HG02884 (cell line): Measurements from ENCODE around the gene SMARCB1.
"Not testable (repeated sequence)": the region's sequence is repeated elsewhere in the genome, so short reads cannot be mapped to it uniquely, and the experiment has no call there.

ENCODE experiments used
- ATAC-seq: cut with Tn5 transposase; IDR thresholded peaks from one replicate; pipeline ENCODE4 v1.9.1; 2021; ENCODE audit warnings: mild to moderate bottlenecking, moderate library complexity; ENCODE audit not compliant: unreplicated experiment

The SMARCB1 gene

DNA sequence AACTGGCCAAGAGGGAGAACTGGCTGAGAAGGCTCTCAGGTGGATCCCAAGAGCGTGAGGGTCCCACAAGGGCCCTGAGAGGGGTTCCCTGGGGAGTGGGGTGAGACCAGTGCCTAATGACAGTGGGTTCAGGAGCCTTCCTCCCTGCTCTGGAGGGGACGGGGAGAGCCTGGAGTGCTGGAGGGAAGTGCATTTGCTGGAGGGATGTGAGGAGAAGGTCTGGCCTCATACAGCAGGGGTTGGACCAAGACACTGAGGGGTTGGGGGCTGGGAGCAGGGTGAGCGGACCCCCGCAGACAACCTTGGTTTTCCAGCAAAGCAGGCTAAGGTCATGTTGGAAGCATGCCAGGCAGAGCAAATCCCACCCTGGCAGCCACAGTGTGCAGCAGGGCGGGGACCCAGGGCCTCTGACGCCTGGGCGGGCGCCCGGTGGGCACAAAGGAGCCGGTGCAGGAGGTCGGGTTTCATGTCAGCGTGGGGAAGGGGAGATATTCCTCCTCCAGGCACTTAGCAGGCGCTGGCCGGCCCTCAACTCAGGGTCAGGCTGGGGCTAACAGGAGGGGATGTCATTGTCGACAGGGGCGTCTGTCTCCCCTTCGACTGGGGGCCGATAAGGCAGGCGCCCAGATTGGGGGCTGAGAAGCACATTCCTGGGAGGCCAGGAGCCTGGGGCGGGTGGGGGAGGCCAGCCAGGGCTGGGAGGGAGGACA lies 55.1 kb downstream of the SMARCB1 start:
- no peak for ATAC-seq

DNA sequence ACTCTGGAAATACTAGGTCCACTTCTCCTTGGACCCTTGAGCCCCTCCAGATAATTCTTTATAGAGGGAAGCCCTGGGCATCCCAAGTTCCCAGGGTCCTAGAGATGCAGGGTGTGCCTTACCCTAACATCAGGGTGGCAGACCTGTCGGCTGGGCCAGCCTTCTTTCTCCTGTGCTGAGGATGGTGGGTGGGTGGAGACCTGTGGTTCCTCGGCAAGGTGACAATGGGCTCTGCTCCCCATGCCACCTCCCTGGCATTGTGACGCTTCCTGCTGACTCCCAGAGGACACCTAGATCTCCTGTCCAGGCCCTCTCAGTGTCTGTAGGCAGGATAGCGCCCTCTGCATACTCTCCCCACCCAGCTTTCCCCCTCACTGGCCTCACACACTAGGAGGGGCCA lies 55.8 kb downstream of the SMARCB1 start:
- no peak for ATAC-seq

GRCh38 chr22:23844739-23845202 lies 58.0 kb downstream of the SMARCB1 start:
- no peak for ATAC-seq

- ATAC-seq = no peak
These were observed 58.7 kb downstream of the SMARCB1 start for GRCh38 chr22:23845265-23846080.

GRCh38 chr22:23846081-23846469 lies 59.3 kb downstream of the SMARCB1 start:
- no peak for ATAC-seq

GRCh38 chr22:23847310-23847920 lies 60.6 kb downstream of the SMARCB1 start:
- ATAC-seq = no peak

DNA sequence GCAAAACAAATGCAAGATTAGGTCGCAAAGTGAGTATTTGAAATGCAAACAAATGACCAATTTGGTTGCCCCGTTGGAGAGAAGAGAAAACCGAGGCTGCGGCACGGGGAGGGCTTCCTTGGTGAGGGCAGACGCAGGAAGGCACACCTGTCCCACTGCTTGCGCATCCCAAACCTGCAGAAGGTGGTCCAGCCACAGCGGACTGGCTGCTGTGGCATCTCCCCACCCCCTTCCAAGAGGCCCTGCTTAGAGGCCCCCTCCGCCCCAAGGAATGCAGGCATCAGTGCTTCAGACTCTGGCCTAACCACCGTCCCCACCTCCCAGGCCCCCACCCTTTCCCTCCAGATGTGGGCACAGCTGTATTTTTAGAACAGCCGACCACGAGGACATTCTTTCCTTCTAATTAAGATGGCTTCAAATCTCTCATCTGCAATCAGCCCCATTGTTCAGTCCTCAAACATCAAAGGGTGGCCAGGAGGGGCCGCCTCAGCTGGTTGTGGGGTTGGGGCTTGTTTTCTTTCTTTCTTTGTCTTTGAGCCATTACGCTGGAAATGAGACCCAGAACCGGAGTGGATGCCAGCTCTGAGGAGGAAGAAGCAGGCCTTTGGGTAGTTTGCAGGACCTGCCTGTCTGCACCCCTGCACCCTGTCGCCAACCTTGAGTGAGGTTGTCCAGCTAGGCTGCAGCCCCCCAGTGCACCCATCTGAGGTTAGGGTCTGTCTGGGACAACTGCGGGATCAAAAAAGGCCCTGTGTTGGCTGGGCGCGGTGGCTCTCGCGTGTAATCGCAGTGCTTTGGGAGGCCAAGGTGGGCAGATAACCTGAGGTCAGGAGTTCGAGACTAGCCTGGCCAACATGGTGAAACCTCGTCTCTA lies 61.5 kb downstream of the SMARCB1 start:
- no peak for ATAC-seq

GRCh38 chr22:23849009-23850006 lies 62.5 kb downstream of the SMARCB1 start:
- ATAC-seq = no peak

DNA sequence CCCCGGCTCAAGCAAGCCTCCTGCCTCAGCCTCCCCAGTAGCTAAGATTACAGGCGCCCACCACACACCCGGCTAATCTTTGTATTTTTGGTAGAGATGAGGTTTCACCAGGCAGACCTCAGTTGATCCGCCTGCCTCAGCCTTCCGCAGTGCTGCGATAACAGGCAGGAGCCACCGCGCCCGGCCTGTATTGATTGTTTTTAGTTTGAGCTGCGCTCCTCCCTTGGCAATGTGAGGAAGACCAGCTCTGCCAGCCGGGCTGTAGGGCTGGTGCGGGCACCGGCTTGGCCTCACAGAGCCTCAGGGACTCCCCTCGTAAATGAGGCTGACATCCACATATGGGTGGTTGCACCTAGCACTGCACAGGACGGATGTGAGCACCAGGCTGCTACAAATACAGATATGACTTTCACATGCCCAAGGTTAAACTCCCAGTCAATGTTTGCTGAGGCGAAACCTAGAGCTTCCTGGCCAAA lies 63.4 kb downstream of the SMARCB1 start:
- no peak for ATAC-seq

DNA sequence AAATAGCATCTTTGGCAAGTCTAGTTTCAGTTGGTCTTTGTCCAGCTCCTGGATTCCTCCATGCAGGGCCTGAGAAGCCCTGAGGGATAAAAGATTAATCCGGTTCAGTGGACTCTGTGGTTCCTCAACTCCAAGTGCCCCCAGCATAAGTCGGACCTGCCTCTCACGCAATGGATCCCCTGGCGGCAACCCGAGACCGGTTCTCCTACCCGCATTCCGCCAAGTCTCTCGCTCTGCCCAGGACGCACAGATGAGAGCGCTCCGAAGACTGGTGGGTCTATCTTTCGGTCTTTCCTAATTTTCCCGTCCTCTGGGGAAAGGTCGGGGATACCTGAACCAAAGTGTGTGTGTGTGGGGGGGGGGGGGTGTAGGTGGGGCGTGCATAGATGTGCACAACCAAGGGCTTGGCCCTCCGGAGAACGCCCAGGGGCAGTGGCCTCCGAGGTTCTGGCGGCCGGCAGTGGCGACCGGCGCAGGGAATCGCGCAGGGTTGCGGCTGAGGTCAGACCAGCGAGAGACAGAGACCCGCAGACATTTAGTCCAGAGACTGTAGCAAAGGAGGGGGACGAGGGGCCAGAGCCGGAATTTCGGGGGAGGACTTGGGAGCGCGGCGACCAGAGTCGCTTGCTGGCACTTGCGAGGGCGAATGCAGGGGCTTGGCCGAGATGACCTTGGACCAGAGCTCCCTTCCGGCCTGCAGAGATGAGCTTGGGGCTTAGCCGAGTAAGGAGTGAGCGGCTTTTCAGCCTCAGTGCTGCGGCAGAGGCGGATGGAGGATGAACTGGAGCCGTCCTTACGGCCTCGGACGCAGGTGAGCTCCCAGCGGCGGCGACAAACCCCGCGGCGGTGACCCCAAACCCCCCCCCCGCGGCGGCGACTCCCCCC lies 70.2 kb downstream of the SMARCB1 start:
- peak; percentile 30 for ATAC-seq

GRCh38 chr22:23857606-23858483 lies 71.1 kb downstream of the SMARCB1 start, which contains the start of gene SLC2A11:
Gene SLC2A11, plus strand, starts transcription at chr22:23857875. Its CDS starts 125 bp downstream, at chr22:23858000.
- peak; percentile 89 for ATAC-seq

DNA sequence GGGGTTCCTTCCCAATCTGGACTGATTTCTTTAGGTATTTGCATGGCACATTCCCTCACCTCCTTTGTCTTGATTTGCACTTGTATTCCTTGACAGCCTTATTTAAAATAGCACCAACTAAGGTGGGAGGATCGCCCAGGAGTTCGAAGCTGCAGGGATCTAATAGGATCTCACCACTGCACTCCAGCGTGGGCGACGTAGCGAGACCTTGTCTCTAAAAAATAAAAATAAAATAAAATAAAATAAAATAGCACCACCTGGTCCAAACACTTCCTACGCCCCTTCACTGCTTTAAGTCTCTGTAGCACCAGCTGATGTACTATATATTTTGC lies 71.7 kb downstream of the SMARCB1 start:
- no peak for ATAC-seq

- no peak for ATAC-seq
These were observed 72.4 kb downstream of the SMARCB1 start for GRCh38 chr22:23859201-23859600.

- not testable (repeated sequence) for ATAC-seq
These were observed 73.4 kb downstream of the SMARCB1 start for GRCh38 chr22:23860187-23860586.

- ATAC-seq = no peak
These were observed 75.3 kb downstream of the SMARCB1 start for GRCh38 chr22:23862103-23862502.

DNA sequence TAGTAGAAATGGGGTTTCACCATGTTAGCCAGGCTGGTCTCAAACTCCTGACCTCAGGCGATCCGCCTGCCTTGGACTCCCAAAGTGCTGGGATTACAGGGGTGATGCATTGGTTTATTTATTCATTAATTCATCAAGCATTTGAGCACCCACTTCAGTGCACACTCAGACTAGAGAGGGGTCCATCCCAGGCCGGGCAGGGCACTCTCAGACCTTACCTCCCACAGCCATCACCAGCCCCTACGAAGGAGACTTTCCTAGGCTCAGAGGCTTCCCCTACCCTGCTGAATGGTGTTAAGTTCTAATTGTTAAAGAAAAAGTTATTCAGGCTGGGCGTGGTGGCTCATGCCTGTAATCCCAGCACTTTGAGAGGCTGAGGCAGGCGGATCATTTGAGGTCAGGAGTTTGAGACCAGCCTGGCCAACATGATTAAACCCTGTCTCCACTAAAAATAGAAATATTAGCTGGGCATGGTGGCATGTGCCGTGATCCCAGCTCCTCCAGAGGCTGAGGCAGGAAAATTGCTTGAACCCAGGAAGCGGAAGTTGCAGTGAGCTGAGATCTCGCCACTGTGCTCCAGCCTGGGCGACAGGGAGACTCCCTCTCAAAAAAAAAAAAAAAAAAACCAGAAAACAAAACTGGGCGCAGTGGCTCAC lies 77.9 kb downstream of the SMARCB1 start:
- ATAC-seq = not testable (repeated sequence)

DNA sequence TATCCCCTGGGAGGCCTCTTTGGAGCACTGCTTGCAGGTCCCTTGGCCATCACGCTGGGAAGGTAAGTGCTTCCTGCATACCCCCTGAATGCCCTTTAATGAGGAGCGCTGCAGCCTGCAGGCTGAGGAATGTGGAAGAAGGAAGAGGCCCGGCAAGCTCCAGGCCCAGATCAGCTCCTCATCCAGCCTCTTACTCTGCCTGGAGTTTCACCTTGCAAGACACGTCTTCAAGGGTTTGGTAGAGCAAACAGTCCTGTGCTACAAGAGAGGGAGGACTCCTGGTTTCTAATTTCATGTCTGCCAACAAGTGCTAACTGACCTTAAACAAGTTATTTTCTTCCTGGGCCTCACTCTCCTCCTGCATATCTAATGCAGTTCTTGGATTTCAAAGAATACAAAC lies 81.8 kb downstream of the SMARCB1 start:
- ATAC-seq = no peak
